Retinal pigment epithelial cell (primary cell): Measurements from ENCODE around the gene DCANP1.

Source experiments
- DNase-seq: peaks from one replicate; pipeline ENCODE4 v3.0.0-alpha.2; 2010; ENCODE audit warnings: low read depth
- H3K4me3 ChIP-seq: 2 replicates; pipeline ENCODE4 v1.5.1; 2011; ENCODE audit warnings: mild to moderate bottlenecking, low read length, control low read depth, moderate library complexity
- TF ChIP-seq, protein P1 (sequence below): conservative IDR thresholded peaks from 2 replicates; pipeline ENCODE4 v1.5.1; 2011; ENCODE audit warnings: low read depth, low read length, control low read depth, inconsistent platforms

The DCANP1 gene

DNA sequence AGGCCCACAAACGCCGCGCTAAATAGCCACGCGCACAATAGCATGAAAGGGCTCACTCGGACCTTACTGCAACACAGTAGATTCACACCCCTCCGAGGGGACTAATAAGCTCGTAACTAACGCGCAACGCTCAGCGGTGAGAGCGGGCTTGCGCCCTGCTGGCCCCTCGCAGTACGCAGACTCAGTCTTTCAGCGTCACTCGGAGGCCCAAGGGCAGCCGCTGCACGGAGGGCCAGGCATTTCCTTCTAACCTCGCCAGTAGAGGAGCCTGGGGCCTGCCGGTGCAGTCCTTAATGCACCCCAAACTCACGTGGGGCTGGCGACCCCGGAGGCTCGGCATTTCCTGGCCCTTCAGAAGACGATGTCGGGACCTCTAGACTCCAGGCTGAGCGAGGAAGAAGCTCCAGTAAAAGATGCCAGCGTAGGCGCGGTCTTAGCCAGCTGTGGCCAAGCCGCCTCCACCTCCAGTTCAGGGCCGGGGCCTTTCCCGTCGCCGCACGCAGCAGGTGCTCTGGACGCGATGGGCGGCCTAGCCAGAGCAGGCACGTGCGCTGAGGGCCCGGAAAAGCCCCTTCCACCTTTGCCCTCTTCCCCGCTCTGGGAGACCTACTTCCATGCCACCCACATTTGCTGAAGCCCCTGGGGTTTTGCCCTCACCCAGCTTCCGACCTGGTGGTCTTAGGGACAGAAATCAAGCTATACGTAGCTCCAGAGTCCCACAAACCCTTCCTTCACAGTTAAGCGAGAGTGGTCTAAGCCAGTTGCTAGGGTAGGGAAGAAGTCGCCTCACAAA is 43.3 kb upstream of the DCANP1 start:
- H3K4me3 ChIP-seq, result no peak overlapping the region
- TF ChIP-seq, protein P1, sequence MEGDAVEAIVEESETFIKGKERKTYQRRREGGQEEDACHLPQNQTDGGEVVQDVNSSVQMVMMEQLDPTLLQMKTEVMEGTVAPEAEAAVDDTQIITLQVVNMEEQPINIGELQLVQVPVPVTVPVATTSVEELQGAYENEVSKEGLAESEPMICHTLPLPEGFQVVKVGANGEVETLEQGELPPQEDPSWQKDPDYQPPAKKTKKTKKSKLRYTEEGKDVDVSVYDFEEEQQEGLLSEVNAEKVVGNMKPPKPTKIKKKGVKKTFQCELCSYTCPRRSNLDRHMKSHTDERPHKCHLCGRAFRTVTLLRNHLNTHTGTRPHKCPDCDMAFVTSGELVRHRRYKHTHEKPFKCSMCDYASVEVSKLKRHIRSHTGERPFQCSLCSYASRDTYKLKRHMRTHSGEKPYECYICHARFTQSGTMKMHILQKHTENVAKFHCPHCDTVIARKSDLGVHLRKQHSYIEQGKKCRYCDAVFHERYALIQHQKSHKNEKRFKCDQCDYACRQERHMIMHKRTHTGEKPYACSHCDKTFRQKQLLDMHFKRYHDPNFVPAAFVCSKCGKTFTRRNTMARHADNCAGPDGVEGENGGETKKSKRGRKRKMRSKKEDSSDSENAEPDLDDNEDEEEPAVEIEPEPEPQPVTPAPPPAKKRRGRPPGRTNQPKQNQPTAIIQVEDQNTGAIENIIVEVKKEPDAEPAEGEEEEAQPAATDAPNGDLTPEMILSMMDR, result no peak
- no peak for DNase-seq

DNA sequence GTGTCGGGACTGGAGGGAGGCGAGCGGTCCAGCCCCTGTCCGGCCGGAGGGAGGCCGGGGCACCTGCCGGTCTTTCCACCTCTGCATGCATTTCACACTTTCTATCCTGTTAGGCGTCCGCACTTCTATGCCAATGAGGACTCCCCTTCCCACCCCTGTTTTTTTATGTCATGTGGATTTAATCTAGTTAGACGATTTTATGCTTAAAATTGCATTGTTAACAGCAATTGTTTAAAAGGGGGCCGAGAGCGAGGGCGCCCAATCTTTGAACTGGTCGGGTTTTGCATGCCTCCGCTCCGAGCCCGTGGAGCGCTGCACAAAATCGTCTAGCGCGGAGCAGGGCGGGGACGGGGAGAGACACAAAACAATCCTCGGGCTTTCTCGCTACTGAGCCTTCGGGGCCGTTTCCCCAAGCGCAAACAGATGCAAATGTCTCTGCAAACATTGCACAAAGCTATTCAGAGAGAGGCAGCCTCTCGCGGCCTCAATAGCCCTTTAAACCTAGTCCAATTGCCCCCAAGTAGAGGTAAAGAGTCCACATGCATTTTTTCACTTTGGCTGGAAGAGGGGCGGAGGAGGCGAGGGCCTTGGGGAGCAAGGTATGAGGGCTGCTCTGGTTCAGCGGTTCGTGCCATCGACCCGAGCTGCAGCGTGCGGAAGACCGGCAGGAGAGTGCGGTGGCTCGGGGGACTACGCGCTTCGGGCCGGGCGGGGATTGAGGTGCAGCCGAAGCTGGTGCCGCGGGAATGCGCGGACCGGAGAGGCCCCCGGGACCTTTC is 42.5 kb upstream of the DCANP1 start:
- H3K4me3 ChIP-seq, result peak overlapping the region; percentile 46
- DNase-seq, result no peak
- TF ChIP-seq, protein P1, result no peak

DNA sequence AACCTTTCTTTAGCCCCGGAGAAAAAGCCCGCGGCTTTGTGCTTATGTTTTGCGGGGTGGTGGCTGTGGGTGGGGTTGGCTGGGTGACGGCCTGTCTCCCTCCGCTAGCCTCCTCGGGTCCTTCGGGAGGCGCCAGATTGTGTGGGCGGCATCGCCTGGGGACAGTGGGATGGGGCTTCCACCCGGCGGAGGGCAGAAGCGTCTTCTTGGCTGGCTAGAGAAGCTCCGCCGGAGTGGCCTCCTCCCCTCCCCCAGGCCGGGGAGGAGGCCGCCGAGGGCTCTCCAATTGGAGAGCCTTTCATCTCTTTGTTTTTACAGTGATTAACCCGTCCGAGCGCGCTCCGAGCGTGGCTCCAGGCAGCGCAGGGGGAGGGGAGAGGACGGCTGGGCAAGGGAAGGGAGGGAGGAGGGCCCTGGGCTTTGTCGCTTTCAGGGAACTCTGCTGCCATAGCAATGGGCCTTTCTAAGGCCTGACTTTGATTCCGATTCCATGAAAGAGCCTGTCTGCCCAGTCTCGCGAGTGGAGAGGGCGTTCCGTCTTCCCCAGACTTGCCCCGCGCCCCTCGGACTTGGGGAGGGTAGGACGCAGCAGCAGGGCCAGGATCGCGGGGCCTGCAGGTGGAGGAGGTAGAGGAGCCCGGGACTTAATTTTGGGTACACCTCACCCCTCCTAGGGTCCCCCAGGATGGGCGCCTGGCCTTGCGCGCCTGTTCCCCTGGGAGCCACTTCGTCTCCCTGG is 41.7 kb upstream of the DCANP1 start:
- peak; percentile 17 for DNase-seq
- TF ChIP-seq, protein P1, result no peak
- H3K4me3 ChIP-seq, result peak overlapping the region; percentile 46

DNA sequence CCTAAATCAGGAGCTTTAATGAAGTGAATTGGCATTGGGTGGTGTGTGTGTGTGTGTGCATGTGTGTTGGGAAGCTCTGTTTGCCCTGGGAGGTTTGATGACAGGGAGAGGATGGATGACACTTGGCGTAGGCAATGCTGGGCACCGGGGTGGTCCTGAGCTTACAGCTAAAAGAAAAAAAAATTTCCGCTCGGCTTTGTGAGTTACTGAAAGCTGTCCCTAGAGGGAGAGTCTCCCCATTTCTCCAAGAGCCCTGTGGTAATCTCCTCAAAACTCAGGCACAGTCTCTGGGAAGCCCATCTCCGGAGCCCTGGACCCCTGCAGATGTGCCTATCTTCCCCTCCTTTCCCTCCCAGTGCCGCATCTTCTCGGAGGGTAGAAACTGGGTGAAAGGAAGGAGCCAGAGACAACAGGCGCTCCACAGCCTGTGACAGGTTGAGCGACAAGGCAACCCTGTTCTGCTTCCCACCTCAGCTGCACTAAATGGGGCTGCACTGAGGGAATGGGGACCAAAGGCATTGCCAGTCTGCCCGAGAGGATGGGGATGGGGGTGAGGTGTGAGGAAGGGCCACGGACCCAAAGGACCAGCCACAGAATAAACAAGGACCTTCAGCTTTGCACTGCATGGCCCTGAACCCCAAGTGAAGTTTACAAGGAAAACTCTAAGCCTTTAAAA is 40.8 kb upstream of the DCANP1 start:
- H3K4me3 ChIP-seq, result no peak overlapping the region
- TF ChIP-seq, protein P1, result peak; percentile 19
- no peak for DNase-seq

DNA sequence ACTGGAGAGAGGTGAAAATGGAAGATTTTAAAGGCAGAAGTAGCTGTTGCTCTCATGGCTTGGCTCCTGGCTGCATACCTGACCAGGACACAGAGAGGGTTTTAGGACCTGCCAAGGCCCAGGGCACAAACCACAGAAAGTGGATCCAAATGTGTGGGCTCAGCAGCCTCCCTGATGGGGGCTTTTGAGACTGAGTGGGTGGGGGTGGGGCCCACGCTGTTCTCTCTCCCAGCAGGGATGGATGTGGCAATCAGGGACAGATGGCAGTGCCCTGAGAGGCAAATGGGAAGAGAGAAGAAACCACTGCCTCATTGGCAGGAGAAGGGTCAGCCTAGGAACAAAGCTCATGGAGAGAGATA is 39.9 kb upstream of the DCANP1 start:
- TF ChIP-seq, protein P1, result no peak
- no peak overlapping the region for H3K4me3 ChIP-seq
- DNase-seq, result no peak

DNA sequence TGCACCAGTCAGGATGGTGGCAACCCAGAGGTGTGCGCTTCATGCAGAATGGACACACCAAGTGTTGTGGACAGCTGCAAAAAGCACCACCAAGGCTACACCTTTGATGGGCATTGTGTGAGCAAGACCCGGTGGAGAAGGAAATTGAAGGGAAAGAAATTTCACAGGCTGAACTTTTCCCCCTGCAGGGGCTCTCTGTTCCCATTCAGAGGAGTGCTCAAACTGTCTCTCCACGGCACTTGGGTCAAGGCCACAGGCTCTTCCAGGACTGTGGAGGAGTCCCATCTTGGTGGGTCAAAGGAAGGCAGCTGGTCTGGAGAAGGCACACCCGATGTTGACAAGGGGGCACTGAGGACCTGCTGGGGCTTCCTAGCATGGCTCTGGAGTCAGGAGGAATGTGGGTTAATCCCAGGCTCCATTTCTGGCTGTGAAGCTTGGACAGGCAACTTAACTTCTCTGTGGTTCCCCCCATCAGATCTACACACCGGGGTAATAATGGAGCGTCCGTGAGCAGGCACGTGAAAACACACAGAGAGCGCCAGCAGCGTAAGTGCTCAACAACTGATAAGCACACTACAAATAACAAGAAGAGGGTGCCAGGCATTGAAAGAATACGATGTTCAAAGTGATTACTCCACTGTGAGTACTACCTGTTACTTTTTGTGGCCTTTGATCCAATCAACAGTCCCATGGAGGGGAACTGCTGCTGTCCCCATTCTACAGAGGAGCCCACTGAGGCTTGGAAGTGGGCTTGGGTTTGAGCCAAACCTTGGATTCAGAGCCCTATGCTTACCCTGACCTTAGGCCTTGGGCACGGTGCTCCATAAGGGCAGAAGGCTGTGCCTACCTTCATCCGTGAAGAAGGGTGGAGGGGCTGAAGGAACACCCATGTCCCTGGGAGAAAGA is 39.2 kb upstream of the DCANP1 start:
- TF ChIP-seq, protein P1, result no peak
- no peak for DNase-seq
- no peak overlapping the region for H3K4me3 ChIP-seq
